Esophagus squamous epithelium (tissue), 4 donors: ENCODE measurements around the gene COL18A1.

Experiments
- CTCF ChIP-seq, 6 experiments: fragments of 450-650 bp in 4 of 6; fragments of 200-600 bp in 2 of 6; sonication (generic) in 2 of 6; IDR thresholded peaks; one replicate each; pipeline ENCODE4 v1.5.1; 2016 to 2019; ENCODE audit warnings: antibody characterized with exemption in 6 of 6, mild to moderate bottlenecking in 4 of 6, moderate library complexity in 4 of 6
- POLR2A ChIP-seq, 4 donors: fragments of 450-650 bp; IDR thresholded peaks; one replicate each; pipeline ENCODE4 v1.6.1; 2017; ENCODE audit warnings: antibody characterized with exemption in 4 of 4, mild to moderate bottlenecking in 4 of 4, moderate library complexity in 3 of 4

DNA sequence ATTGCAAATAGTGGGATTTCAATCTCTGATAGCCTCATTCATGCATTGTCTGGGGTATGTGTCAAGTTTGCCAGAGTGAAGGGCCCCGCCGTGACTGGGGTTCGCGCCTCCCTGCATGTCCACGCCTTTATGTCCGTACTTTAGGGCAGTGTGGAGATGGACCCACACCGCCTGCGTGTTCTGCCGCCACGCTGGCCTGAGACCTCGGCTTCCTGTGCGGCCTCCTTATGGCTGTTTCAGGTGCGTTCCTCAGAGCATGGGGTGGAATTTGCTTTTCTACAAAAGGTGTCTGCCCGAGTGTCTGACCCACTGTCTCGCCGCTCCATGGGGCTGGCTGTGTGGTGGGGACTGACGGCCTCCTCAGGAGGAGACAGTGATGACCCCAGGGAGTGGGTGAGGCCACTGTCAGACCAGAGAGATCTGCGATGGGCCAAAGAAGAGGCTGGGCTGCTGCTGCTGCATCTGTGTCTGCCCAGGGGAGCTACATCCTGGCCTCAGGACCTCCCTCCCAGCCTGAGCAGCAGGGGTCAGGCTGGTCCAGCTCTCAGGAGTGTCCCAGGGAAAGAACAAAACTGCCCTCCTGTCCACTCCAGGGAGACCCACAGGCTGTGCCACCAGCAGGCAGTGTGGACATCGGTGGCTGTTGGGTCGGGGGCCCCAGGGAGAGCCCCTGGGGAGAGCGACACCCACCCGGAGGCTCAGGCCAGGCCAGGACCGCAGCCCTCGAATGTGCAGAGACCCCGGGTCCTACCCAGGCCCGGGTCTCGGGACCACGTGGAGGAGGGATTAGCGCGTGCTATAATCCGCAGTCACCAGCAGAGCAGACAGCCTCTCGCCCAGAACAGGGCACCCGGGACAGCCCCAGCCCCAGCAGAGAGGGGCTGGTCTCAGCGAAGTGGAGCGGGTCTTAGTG, 147.1 kb downstream of the COL18A1 start:
- no peak for TF ChIP-seq POLR2A (IDR thresholded peaks at IDR 0.05)
- no peak for TF ChIP-seq CTCF (IDR thresholded peaks at IDR 0.05)
